Measurements from ENCODE around the gene CMTM7. TPM values are rescaled to one million over a fixed set of nuclear protein-coding genes. Genes with fewer than 3 reads are reported as not detected.
"Not testable (repeated sequence)": the region's sequence is repeated elsewhere in the genome, so short reads cannot be mapped to it uniquely, and the experiment has no call there.

CMTM7 gene
- total and polyA plus RNA-seq, 12 donors = 5.4 to 19.2 (median 13.0) TPM

- WGBS, 4 donors = 77 to 90% (median 81%) methylated on average over 2 to 4 of the region's 4 CpGs
- intact Hi-C loops (cut with DNase I) = no loop called here
- DNase-seq = peak in 2 of 7 donors; percentile 8 to 15
- Histone ChIP-seq H3K27ac (no peak overlapping the region), H3K4me1 (replicated peaks in 1 of 2) (no peaks in the 10 kb centered on the region), H3K36me3 (replicated peaks in 1 of 2) (no peaks in the 10 kb centered on the region), H3K9me3 (replicated peaks in 1 of 3) (no peaks in the 10 kb centered on the region), H3K4me3 (no peak overlapping the region), H3K27me3 (no peaks in the 10 kb centered on the region)
- TF ChIP-seq CTCF (IDR thresholded peaks at IDR 0.05) = no peak
- TF ChIP-seq POLR2A (IDR thresholded peaks at IDR 0.05) = no peak
These were observed 44.5 kb downstream of the CMTM7 start for GRCh38 chr3:32435911-32436815.

- Histone ChIP-seq H3K27me3 (no peaks in the 10 kb centered on the region), H3K4me3 (no peak overlapping the region), H3K9me3 (replicated peaks in 1 of 3) (no peaks in the 10 kb centered on the region), H3K27ac (no peak overlapping the region), H3K36me3 (replicated peaks in 1 of 2) (no peaks in the 10 kb centered on the region), H3K4me1 (replicated peaks in 1 of 2) (no peaks in the 10 kb centered on the region)
- intact Hi-C loops (cut with DNase I) = no loop called here
- DNase-seq = peak in 1 of 7 donors; percentile 18
- TF ChIP-seq POLR2A (IDR thresholded peaks at IDR 0.05) (no peak), CTCF (IDR thresholded peaks at IDR 0.05) (no peak)
- 93 to 97% (median 95%) methylated on average over 4 of the region's 4 CpGs for WGBS, 4 donors
These were observed 45.1 kb downstream of the CMTM7 start for GRCh38 chr3:32436816-32437189.

GRCh38 chr3:32437896-32438295 is 46.2 kb downstream of the CMTM7 start:
- intact Hi-C loops (cut with DNase I) = no loop called here
- no peaks in the 10 kb centered on the region for H3K9me3 ChIP-seq (replicated peaks in 1 of 3)
- 90 to 93% (median 92%) methylated on average over 7 of the region's 7 CpGs for WGBS, 4 donors
- no peaks in the 10 kb centered on the region for H3K36me3 ChIP-seq (replicated peaks in 1 of 2)
- peak in 2 of 7 donors; percentile 8 to 15 for DNase-seq
- H3K27ac ChIP-seq = no peak overlapping the region
- no peak overlapping the region for H3K4me3 ChIP-seq
- TF ChIP-seq POLR2A (IDR thresholded peaks at IDR 0.05) (no peak), CTCF (IDR thresholded peaks at IDR 0.05) (no peak)
- no peaks in the 10 kb centered on the region for H3K4me1 ChIP-seq (replicated peaks in 1 of 2)
- no peaks in the 10 kb centered on the region for H3K27me3 ChIP-seq

- Histone ChIP-seq H3K27me3 (no peaks in the 10 kb centered on the region), H3K27ac (no peak overlapping the region), H3K9me3 (replicated peaks in 1 of 3) (no peaks in the 10 kb centered on the region), H3K4me3 (no peak overlapping the region), H3K36me3 (replicated peaks in 1 of 2) (no peaks in the 10 kb centered on the region), H3K4me1 (replicated peaks in 1 of 2) (no peaks in the 10 kb centered on the region)
- no peak for TF ChIP-seq CTCF (IDR thresholded peaks at IDR 0.05)
- TF ChIP-seq POLR2A (IDR thresholded peaks at IDR 0.05) = no peak
- DNase-seq = peak in 2 of 7 donors; percentile 13 to 50
- intact Hi-C loops (cut with DNase I) = no loop called here
- 76 to 82% (median 79%) methylated on average over 8 to 10 of the region's 10 CpGs for WGBS, 4 donors
These were observed 47.1 kb downstream of the CMTM7 start for GRCh38 chr3:32438596-32439344.

- peak in 2 of 7 donors; percentile 8 to 21 for DNase-seq
- WGBS, 4 donors = 94 to 100% (median 97%) methylated on average over 4 of the region's 4 CpGs
- not testable (repeated sequence) for H3K9me3 ChIP-seq (replicated peaks in 1 of 3)
These were observed 47.8 kb downstream of the CMTM7 start for GRCh38 chr3:32439421-32439820.

More at GRCh38 chr3:32439421-32439820, 47.8 kb downstream of the CMTM7 start:
- H3K27me3 ChIP-seq; H3K4me1 ChIP-seq (replicated peaks in 1 of 2); H3K27ac ChIP-seq; H3K36me3 ChIP-seq (replicated peaks in 1 of 2); intact Hi-C loops (cut with DNase I); H3K4me3 ChIP-seq: not testable (repeated sequence)

Data from adrenal gland (tissue), 12 donors.